RWPE1 (cell line): ENCODE results near the gene CELF3.
"Not testable (repeated sequence)": the region's sequence is repeated elsewhere in the genome, so short reads cannot be mapped to it uniquely, and the experiment has no call there.

Experiments used
- CTCF ChIA-PET: fragments of 350-600 bp; sonication (Branson Sonifier 250); formaldehyde crosslinking; extraction: SDS; loops from one replicate; lab custom pipeline; 2021; lab: Yijun Ruan, JAX
- POLR2A ChIA-PET: fragments of 400-600 bp; formaldehyde crosslinking; extraction: SDS; loops from one replicate; lab custom pipeline; 2020; ENCODE audit warnings: antibody characterized with exemption; ENCODE audit not compliant: low non-redundant PET; lab: Yijun Ruan, JAX
- DNase-seq: peaks from one replicate; pipeline ENCODE4 v3.0.0; 2012; ENCODE audit warnings: low spot score
- H3K27ac ChIP-seq: fragments of 450-650 bp; 2 replicates; pipeline ENCODE4 v1.5.1; 2017
- TF ChIP-seq, protein P1 (sequence below): fragments of 450-650 bp; conservative IDR thresholded peaks from 2 replicates; pipeline ENCODE4 v1.5.1; 2017; ENCODE audit warnings: low read depth, mild to moderate bottlenecking

CELF3 gene

DNA sequence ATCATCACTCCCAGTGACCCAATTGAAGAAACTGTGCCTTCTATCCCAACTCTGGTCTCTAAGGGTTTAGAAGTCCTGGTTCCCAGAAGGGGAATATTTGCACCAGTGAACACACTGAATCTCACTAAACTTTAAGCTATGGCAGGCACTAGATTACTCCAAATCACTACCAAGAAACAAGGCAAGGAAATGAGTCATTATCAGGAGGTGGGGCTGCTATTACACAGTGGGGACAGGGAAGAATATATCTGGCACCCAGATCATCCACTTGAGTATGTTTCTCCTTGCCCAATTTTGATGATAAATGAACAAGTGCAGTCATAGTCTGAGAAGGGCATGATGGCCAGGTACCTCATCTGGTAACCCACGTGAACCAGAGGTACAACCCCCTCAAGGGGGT, 39.7 kb upstream of the CELF3 start:
- ChIA-PET POLR2A (no interaction called here), CTCF (interaction anchor here (0.6 to 0.9 kb wide), 2 partner anchors 16 to 125 kb away, joined by 3 read pairs; no protein-coding TSS in a partner anchor)
- no peak overlapping the region for H3K27ac ChIP-seq
- TF ChIP-seq, protein P1, sequence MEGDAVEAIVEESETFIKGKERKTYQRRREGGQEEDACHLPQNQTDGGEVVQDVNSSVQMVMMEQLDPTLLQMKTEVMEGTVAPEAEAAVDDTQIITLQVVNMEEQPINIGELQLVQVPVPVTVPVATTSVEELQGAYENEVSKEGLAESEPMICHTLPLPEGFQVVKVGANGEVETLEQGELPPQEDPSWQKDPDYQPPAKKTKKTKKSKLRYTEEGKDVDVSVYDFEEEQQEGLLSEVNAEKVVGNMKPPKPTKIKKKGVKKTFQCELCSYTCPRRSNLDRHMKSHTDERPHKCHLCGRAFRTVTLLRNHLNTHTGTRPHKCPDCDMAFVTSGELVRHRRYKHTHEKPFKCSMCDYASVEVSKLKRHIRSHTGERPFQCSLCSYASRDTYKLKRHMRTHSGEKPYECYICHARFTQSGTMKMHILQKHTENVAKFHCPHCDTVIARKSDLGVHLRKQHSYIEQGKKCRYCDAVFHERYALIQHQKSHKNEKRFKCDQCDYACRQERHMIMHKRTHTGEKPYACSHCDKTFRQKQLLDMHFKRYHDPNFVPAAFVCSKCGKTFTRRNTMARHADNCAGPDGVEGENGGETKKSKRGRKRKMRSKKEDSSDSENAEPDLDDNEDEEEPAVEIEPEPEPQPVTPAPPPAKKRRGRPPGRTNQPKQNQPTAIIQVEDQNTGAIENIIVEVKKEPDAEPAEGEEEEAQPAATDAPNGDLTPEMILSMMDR = no peak
- DNase-seq = peak; percentile 42

DNA sequence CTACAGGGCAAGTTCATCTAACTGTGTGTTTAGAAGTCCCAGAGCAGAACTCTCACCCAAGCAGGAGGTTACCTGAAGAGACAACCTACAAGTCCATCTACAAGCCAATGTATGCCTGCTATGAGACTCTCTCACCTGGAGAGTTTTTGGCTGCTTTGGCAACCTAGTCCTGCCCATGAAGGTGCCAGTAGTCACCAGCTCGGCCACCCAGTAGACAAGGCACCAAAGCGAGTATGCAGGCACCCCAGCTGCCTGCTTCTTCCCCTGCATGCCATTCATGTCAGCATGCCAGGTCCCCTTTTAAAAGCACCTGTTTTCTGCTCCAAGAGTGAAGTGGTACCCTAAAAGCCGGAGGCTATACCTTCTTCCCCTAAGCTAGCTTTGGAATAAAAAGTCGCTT, 24.9 kb upstream of the CELF3 start:
- H3K27ac ChIP-seq = no peak overlapping the region
- ChIA-PET CTCF (no interaction called here), POLR2A (no interaction called here)
- TF ChIP-seq, protein P1 = no peak
- DNase-seq = no peak

DNA sequence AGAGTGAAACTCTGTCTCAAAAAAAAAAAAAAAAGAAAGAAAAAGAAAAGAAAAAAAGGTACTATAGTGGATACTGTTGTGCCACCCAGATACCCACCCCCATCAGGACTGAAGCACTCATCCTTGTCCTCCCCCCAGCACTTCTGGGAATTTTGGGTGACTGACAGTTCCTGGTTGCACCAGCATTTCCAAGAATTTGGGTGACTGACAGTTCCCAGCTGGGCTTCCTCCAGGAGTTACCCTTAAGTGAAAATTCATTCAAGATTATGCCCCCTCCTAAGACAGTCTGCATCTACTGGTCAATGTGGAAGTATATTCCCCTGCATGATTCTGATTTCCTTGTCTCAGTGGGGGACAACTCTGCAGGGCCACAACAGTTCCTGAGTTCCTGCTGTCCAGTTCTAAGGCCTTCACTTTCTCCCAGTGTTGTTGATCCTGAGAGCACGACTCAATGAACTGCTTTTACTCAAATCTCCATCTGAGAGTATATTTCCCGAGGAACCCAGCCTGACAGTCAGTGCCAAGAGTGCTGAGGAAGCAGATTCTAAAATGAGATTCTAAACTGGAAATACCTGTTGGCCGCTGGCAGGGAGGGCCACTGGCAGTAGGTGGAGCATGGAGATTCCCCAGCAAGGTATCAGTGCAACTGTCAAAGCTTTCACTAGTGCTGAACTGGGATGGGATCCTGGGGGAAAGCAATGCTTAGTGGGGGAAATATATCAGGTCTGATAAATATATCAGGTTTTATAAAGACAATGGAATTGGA, 23.2 kb upstream of the CELF3 start:
- no peak overlapping the region for H3K27ac ChIP-seq
- CTCF ChIA-PET = interaction anchor here (0.6 kb wide), 1 partner anchor 17 kb away, joined by 3 read pairs; no protein-coding TSS in a partner anchor
- POLR2A ChIA-PET = no interaction called here
- DNase-seq = peak; percentile 75
- TF ChIP-seq, protein P1 = no peak

DNA sequence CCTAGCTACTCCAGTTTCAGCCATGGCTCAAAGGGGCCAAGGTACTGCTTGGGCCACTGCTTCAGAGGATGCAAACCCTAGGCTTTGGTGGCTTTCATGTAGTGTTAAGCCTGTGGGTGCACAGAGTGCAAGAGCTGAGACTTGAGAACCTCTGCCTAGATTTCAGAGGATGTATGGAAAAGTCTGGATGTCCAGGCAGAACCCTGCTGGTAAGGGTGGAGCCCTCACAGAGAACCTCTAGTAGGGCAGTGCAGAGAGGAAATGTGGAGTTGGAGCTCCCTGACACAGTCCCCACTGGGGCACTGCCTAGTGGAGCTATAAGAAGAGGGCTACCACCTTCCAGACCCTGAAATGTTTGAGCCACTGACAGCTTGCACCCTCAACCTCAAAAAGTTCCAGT, 20.9 kb upstream of the CELF3 start:
- TF ChIP-seq, protein P1 = no peak
- CTCF ChIA-PET = interaction anchor here (0.6 kb wide), 1 partner anchor 1927 kb away, joined by 3 read pairs; no protein-coding TSS in a partner anchor
- DNase-seq = no peak

DNA sequence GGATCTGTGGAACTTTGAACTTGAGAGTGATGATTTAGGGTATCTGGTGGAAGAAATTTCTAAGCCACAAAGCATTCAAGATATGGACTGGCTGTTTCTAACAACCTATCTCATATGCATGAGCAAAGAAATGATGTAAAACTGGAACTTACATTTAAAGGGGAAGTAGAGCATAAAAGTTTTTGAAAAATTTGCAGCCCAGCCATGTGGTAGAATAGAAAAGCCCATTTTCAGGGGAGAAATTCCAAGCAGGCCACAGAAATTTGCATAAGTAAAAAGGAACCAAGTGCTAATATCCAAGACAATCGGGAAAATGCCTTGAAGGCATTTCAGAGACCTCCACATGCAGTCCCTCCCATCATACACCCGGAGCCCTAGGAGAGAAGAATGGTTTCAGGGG, 20.4 kb upstream of the CELF3 start:
- ChIA-PET CTCF (interaction anchor here (0.6 kb wide), 1 partner anchor 1928 kb away, joined by 3 read pairs; no protein-coding TSS in a partner anchor), POLR2A (no interaction called here)
- TF ChIP-seq, protein P1 = no peak
- no peak for DNase-seq
- H3K27ac ChIP-seq = no peak overlapping the region

More for the DNA sequence above, 20.9 kb upstream of the CELF3 start:
- POLR2A ChIA-PET = no interaction called here
- H3K27ac ChIP-seq = no peak overlapping the region

DNA sequence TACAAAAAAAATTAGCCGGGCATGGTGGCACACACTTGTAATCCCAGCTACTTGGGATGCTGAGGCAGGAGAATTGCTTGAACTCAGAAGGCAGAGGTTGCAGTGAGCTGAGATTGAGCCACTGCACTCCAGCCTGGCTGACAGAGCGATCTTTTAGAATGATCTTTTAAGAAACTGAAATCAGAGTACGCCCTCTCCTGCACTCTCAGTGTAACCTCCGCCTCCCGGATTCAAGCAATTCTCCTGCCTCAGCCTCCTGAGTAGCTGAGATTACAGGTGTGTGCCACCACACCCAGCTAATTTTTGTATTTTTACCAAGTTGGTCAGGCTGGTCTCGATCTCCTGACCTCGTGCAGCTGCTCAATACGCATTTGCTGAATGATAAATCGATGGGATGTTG, 17.4 kb upstream of the CELF3 start:
- H3K27ac ChIP-seq, POLR2A ChIA-PET, DNase-seq: not testable (repeated sequence)
- CTCF ChIA-PET = interaction anchor here (0.6 to 2.5 kb wide), 9 partner anchors 13 to 393 kb away, joined by 3 to 12 read pairs (median 3); partner anchors contain the start of gene RIIAD1

DNA sequence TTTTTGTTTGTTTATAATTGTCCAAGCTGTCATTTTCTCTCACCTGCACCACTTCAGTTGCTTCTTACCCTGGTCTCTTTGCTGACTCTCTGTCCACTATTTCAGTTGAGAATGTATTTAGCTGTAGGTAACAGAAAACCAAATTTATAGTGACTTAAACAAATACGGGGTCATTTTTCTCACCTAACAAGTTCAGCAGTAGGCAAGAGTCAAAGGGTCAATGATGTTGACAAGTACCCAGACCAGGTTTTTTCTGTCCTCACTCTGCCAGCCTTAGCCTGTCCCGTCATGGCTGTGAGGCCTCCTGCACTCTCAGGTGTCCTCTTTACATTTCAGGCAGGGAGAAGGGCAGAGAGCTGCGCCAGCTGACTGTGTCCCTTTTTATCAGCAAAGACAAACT, 16.5 kb upstream of the CELF3 start:
- ChIA-PET CTCF (interaction anchor here (0.7 to 1.0 kb wide), 2 partner anchors 19 to 289 kb away, joined by 3 read pairs; no protein-coding TSS in a partner anchor), POLR2A (no interaction called here)
- DNase-seq = no peak
- TF ChIP-seq, protein P1 = no peak
- no peak overlapping the region for H3K27ac ChIP-seq
